CD4-positive, alpha-beta memory T cell (primary cell): ENCODE results near the gene MT2A. TPM values are rescaled to one million over a fixed set of nuclear protein-coding genes. Genes with fewer than 3 reads are reported as not detected.
A peak's percentile ranks its signal among the peaks of the same experiment; 100 is the strongest.

Source experiments
- CTCF ChIA-PET: fragments of 350-600 bp; sonication (Branson Sonifier 250); formaldehyde crosslinking; loops from one replicate; lab custom pipeline; 2021; ENCODE audit warnings: inconsistent platforms; ENCODE audit not compliant: partially characterized antibody; lab: Charles Lee
- POLR2A ChIA-PET: fragments of 350-600 bp; sonication (Branson Sonifier 250); formaldehyde crosslinking; loops from one replicate; lab custom pipeline; 2021; ENCODE audit not compliant: partially characterized antibody; lab: Charles Lee
- DNase-seq, 5 donors: peaks; one replicate each; pipeline versions ENCODE4 v3.0.0 to v3.0.0-alpha.2; 2020 to 2022; ENCODE audit warnings: mixed read lengths in 1 of 5
- H3K27ac ChIP-seq: one replicate; pipeline ENCODE4 v1.7.0; 2013; ENCODE audit warnings: low read depth, low read length
- H3K27me3 ChIP-seq: 2 replicates; pipeline ENCODE4 v1.7.0; 2013; ENCODE audit warnings: mild to moderate bottlenecking, low read length, moderate library complexity; ENCODE audit not compliant: insufficient read depth
- H3K36me3 ChIP-seq: 2 replicates; pipeline ENCODE4 v1.7.0; 2013; ENCODE audit warnings: mild to moderate bottlenecking, low read length, moderate library complexity; ENCODE audit not compliant: insufficient read depth
- H3K4me1 ChIP-seq: 2 replicates; pipeline ENCODE4 v1.7.0; 2013; ENCODE audit warnings: mild to moderate bottlenecking, low read length, moderate library complexity; ENCODE audit not compliant: insufficient read depth
- H3K4me3 ChIP-seq, 2 donors: one replicate each; pipeline ENCODE4 v1.7.0; 2013; ENCODE audit warnings: low read length in 2 of 2, mild to moderate bottlenecking in 1 of 2
- H3K9me3 ChIP-seq, 2 donors: one replicate each; pipeline ENCODE4 v1.7.0; 2013; ENCODE audit warnings: low read length in 2 of 2, control low read depth in 1 of 2; ENCODE audit not compliant: control insufficient read depth in 1 of 2
- H3K27ac Mint-ChIP-seq, 7 donors: one replicate each; pipeline ENCODE4 v1.8.0; 2020 to 2021; ENCODE audit warnings: mixed read lengths in 7 of 7, mild to moderate bottlenecking in 6 of 7, inconsistent platforms in 3 of 7, moderate library complexity in 3 of 7
- H3K27me3 Mint-ChIP-seq, 2 donors: one replicate each; pipeline ENCODE4 v1.8.0; 2020 to 2021; ENCODE audit warnings: mixed read lengths in 2 of 2
- H3K36me3 Mint-ChIP-seq, 2 donors: one replicate each; pipeline ENCODE4 v1.8.0; 2020 to 2021; ENCODE audit warnings: mixed read lengths in 2 of 2, inconsistent platforms in 1 of 2, mild to moderate bottlenecking in 1 of 2
- H3K4me1 Mint-ChIP-seq, 4 donors: one replicate each; pipeline ENCODE4 v1.8.0; 2020 to 2021; ENCODE audit warnings: mixed read lengths in 4 of 4, mild to moderate bottlenecking in 1 of 4
- H3K4me3 Mint-ChIP-seq, 8 donors: one replicate each; pipeline ENCODE4 v1.8.0; 2020 to 2021; ENCODE audit warnings: mixed read lengths in 8 of 8, mild to moderate bottlenecking in 7 of 8, moderate library complexity in 6 of 8, inconsistent platforms in 3 of 8
- H3K9me3 Mint-ChIP-seq, 8 donors: one replicate each; pipeline ENCODE4 v1.8.0; 2020 to 2021; ENCODE audit warnings: mixed read lengths in 8 of 8, mild to moderate bottlenecking in 5 of 8, inconsistent platforms in 3 of 8, moderate library complexity in 1 of 8
- intact Hi-C: fragments of 100-400 bp; cut with micrococcal nuclease; formaldehyde crosslinking; loops from one replicate; pipeline ENCODE4 v1.15.1; 2023
- polyA plus RNA-seq, 2 donors: library from polyadenylated mRNA; unstranded; fragments of 300-500 nt; fragmentation: Illumina TruSeq; gene quantifications; one replicate each; pipeline ENCODE4 v1.2.3, GENCODE V29; 2021
- total RNA-seq, 2 experiments: library from RNA; stranded (reverse); gene quantifications; one replicate each; pipeline ENCODE4 v1.2.3, GENCODE V29; 2021

MT2A gene
- total and polyA plus RNA-seq, 4 experiments from 2014 or later, result 15.8 to 226 (median 52.6) TPM

DNA sequence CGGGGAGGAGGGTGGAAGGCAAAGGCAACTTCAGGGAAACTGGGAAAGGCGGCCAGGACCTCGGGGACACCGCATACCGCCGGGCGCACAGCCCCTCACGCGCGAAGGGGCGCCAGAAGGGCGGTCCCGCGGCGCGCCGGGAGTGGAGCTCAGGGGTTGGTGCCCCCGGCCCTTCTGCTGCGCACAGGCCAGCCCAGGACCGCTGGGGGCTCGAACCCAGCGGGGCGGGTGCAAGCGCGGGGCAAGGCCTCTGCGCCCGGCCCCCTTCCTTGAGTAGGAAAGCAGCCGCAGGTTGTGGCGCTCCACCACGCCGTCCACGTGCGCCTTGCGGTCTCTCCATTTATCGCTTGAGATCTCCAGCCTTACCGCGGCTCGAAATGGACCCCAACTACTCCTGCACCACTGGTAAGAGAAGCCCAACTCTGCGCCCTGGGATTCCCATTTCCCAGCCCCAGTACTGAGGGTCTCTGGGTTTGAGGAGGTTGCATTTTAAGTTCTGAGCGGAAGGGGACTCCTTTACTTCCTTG is 27.1 kb downstream of the MT2A start:
- POLR2A ChIA-PET, result no interaction called here
- intact Hi-C loops, result no loop called here
- Histone ChIP-seq H3K27me3 (peaks cover 57% of the 10 kb centered on the region), H3K36me3 (no peaks in the 10 kb centered on the region), H3K9me3 (no peaks in the 10 kb centered on the region), H3K27ac (no peak overlapping the region), H3K4me1 (peaks cover 27% of the 10 kb centered on the region), H3K4me3 (no peak overlapping the region)
- no peaks in the 10 kb centered on the region for H3K9me3 Mint-ChIP-seq
- CTCF ChIA-PET, result no interaction called here
- H3K36me3 Mint-ChIP-seq, result no peaks in the 10 kb centered on the region
- H3K27ac Mint-ChIP-seq, result no peak overlapping the region
- H3K4me1 Mint-ChIP-seq, result peaks cover 15 to 55% (median 25%) of the 10 kb centered on the region in 4 donors
- DNase-seq, result no peak
- H3K27me3 Mint-ChIP-seq, result peaks cover 67 to 79% of the 10 kb centered on the region in 2 donors
- H3K4me3 Mint-ChIP-seq, result peak overlapping the region in 6 of 8 donors; percentile 39 to 77 (median 56)

GRCh38 chr16:56636616-56637413 is 28.4 kb downstream of the MT2A start:
- ChIA-PET POLR2A (interaction anchor here (1.2 kb wide), 1 partner anchor 12 kb away, joined by 4 read pairs; the partner anchor contains the start of gene MT1E), CTCF (no interaction called here)
- H3K27me3 Mint-ChIP-seq, result peaks cover 55 to 72% of the 10 kb centered on the region in 2 donors
- no peaks in the 10 kb centered on the region for H3K9me3 Mint-ChIP-seq
- intact Hi-C loops, result no loop called here
- Histone ChIP-seq H3K4me3 (no peak overlapping the region), H3K4me1 (peaks cover 26% of the 10 kb centered on the region), H3K36me3 (no peaks in the 10 kb centered on the region), H3K9me3 (no peaks in the 10 kb centered on the region), H3K27me3 (peaks cover 49% of the 10 kb centered on the region), H3K27ac (no peak overlapping the region)
- H3K27ac Mint-ChIP-seq, result no peak overlapping the region
- peak overlapping the region in 3 of 8 donors; percentile 10 to 17 (median 15) for H3K4me3 Mint-ChIP-seq
- H3K36me3 Mint-ChIP-seq, result no peaks in the 10 kb centered on the region
- H3K4me1 Mint-ChIP-seq, result peaks cover 14 to 52% (median 23%) of the 10 kb centered on the region in 4 donors
- DNase-seq, result no peak

DNA sequence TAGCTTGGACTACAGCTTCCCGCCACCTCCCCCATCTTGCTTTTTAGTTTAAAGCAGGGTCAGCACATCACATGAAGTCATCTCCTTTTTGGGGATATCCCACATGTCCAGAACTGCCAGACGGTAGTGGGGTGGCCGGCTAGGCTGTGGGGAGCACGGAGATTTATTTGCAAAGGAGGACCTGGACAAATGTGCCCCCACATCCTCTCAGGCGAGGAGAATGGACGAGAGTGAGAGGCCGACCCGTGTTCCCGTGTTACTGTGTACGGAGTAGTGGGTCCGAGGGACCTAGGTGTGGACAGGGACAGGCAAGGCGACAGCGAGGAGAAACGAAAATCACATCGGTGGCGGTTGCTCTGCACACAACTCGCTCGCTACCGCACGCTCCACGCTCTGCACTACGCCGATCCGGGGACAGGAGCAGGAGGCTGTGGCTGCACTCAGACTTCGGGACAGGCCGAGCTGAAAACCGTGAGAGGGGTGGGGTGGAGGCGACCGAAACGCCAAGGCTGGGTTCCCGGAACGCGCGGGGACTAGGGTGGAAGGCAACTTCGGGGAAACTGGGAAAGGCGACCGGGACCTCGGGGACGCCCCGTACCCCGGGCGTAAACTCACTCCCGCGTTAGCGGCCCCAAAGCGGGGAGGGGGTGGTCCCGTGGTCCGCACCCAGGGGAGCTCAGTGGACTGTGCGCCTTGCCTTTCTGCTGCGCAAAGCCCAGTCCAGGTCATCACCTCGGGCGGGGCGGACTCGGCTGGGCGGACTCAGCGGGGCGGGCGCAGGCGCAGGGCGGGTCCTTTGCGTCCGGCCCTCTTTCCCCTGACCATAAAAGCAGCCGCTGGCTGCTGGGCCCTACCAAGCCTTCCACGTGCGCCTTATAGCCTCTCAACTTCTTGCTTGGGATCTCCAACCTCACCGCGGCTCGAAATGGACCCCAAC is 29.7 kb downstream of the MT2A start, which contains the start of gene MT1A:
Gene MT1A, plus strand, starts transcription at position 853 of the 937 bp plus-strand sequence. Its CDS starts 73 bp downstream, at position 926.
- intact Hi-C loops, result no loop called here
- CTCF ChIA-PET, result no interaction called here
- H3K4me1 Mint-ChIP-seq, result peaks cover 19 to 52% (median 24%) of the 10 kb centered on the region in 4 donors

GRCh38 chr16:56639045-56639444 is 30.7 kb downstream of the MT2A start:
- no peaks in the 10 kb centered on the region for H3K36me3 Mint-ChIP-seq
- no peak overlapping the region for H3K4me3 Mint-ChIP-seq
- no peaks in the 10 kb centered on the region for H3K9me3 Mint-ChIP-seq
- no peak overlapping the region for H3K4me3 ChIP-seq
- no peak overlapping the region for H3K27ac Mint-ChIP-seq
- H3K27ac ChIP-seq, result no peak overlapping the region
- peaks cover 35% of the 10 kb centered on the region for H3K27me3 ChIP-seq
- DNase-seq, result no peak
- no peaks in the 10 kb centered on the region for H3K9me3 ChIP-seq
- ChIA-PET POLR2A (interaction anchor here (1.4 kb wide), 1 partner anchor 14 kb away, joined by 4 read pairs; the partner anchor contains the start of gene MT1E), CTCF (no interaction called here)
- H3K4me1 ChIP-seq, result peaks cover 28% of the 10 kb centered on the region
- H3K27me3 Mint-ChIP-seq, result peaks cover 45 to 55% of the 10 kb centered on the region in 2 donors
- intact Hi-C loops, result no loop called here
- peaks cover 26 to 56% (median 31%) of the 10 kb centered on the region in 4 donors for H3K4me1 Mint-ChIP-seq
- no peaks in the 10 kb centered on the region for H3K36me3 ChIP-seq

More for the DNA sequence above, 29.7 kb downstream of the MT2A start, which contains the start of gene MT1A:
- Histone ChIP-seq H3K4me3 (no peak within 1 kb of the TSS), H3K9me3 (no peaks in the 10 kb centered on the region), H3K27me3 (peaks cover 38% of the 10 kb centered on the region), H3K36me3 (no peaks in the 10 kb centered on the region), H3K4me1 (peaks cover 21% of the 10 kb centered on the region), H3K27ac (no peak within 1 kb of the TSS)
- Mint-ChIP-seq H3K27ac (no peak within 1 kb of the TSS), H3K36me3 (no peaks in the 10 kb centered on the region), H3K9me3 (no peaks in the 10 kb centered on the region), H3K27me3 (peaks cover 54 to 64% of the 10 kb centered on the region in 2 donors), H3K4me3 (peak within 1 kb of the TSS in 7 of 8 donors; percentile 39 to 61 (median 53))
- POLR2A ChIA-PET, result interaction anchor here (1.4 to 1.6 kb wide), 2 partner anchors 13 to 14 kb away, joined by 3 to 4 read pairs; partner anchors contain the start of gene MT1E
- no peak for DNase-seq

DNA sequence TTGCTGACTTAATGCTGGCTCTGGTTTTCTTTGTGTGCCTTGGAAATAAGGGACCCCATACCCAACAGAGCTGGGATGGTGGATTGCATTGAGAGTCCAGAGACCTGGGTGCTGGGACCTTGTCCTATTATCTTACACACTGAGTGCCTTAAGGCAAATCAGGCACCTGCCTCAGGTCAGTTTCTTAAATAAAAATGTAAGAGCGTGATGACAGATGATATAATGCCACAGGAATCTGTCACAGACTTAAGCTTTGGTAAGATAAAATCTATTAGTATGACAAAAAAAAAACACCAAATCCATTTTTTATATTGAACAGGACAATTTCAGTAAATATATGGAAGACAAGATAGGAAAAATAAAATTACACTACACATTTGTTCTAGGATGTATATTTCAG is 31.7 kb downstream of the MT2A start:
- no peak for DNase-seq
- intact Hi-C loops, result no loop called here
- peaks cover 25% of the 10 kb centered on the region for H3K27me3 ChIP-seq
- Mint-ChIP-seq H3K4me3 (no peak overlapping the region), H3K4me1 (peaks cover 26 to 49% (median 30%) of the 10 kb centered on the region in 4 donors), H3K27ac (no peak overlapping the region), H3K9me3 (no peaks in the 10 kb centered on the region), H3K36me3 (no peaks in the 10 kb centered on the region), H3K27me3 (peaks cover 37 to 47% of the 10 kb centered on the region in 2 donors)
- H3K27ac ChIP-seq, result no peak overlapping the region
- no peaks in the 10 kb centered on the region for H3K9me3 ChIP-seq
- ChIA-PET CTCF (interaction anchor here (5.1 kb wide), 1 partner anchor 62 kb away, joined by 48 read pairs; no protein-coding TSS in a partner anchor), POLR2A (no interaction called here)
- no peaks in the 10 kb centered on the region for H3K36me3 ChIP-seq
- H3K4me3 ChIP-seq, result no peak overlapping the region
- peaks cover 28% of the 10 kb centered on the region for H3K4me1 ChIP-seq

DNA sequence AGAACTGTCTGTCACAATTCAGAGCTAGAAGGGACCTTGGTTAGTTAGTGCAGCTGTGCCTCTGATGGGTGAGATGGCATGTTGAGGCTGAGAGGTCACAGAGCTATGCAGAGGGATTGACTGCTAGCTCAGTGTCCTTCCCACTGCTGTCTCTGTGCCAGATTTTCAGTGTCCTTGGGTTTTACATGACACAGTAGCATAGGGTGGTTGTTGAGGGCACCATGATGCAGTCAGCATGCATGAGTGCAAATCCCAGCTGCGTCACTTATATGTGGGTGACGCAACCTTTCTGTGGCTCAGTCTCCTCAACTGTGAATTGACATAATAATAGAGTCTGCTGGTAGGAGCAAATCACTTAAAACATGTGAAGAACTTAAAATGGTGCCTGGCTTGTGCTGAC is 32.8 kb downstream of the MT2A start:
- Histone ChIP-seq H3K4me1 (peaks cover 19% of the 10 kb centered on the region), H3K27me3 (peaks cover 22% of the 10 kb centered on the region), H3K36me3 (no peaks in the 10 kb centered on the region), H3K27ac (no peak overlapping the region), H3K4me3 (no peak overlapping the region), H3K9me3 (no peaks in the 10 kb centered on the region)
- peaks cover 30 to 39% of the 10 kb centered on the region in 2 donors for H3K27me3 Mint-ChIP-seq
- DNase-seq, result no peak
- H3K36me3 Mint-ChIP-seq, result no peaks in the 10 kb centered on the region
- POLR2A ChIA-PET, result interaction anchor here (1.1 kb wide), 1 partner anchor 16 kb away, joined by 3 read pairs; the partner anchor contains the start of gene MT1F
- peaks cover 23 to 42% (median 25%) of the 10 kb centered on the region in 4 donors for H3K4me1 Mint-ChIP-seq
- no peak overlapping the region for H3K4me3 Mint-ChIP-seq
- H3K9me3 Mint-ChIP-seq, result no peaks in the 10 kb centered on the region
- H3K27ac Mint-ChIP-seq, result no peak overlapping the region
- CTCF ChIA-PET, result interaction anchor here (0.9 to 5.1 kb wide), 2 partner anchors 38 to 61 kb away, joined by 4 to 48 read pairs; no protein-coding TSS in a partner anchor
- intact Hi-C loops, result no loop called here
